Measurements from ENCODE around the gene RPL15.

RPL15 gene

GRCh38 chr3:23875113-23875725, 41.7 kb upstream of the RPL15 start:
- peak; percentile 15; the same call in 1 of the 2 replicates for TF ChIP-seq CTCF (IDR thresholded peaks at IDR 0.05)

DNA sequence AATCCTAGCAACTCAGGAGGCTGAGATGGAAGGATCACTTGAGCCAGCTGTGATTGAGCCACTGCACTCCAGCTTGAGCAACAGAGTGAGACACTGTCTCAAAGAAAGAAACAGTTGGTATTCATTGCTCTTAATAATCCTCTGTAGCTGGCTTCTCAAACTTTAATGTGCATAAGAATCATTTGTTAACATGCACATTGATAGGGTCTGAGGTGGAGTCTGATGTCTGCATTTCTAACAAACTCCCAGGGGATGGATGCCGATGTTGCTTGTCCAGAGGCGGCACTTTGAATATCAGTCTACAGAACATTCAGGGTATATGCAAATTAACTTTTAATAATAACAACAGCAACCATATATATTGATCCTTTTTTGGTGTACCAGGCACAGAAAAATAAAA, 40.0 kb upstream of the RPL15 start:
- TF ChIP-seq CTCF (IDR thresholded peaks at IDR 0.05) = no peak

GRCh38 chr3:23877329-23877980, 39.5 kb upstream of the RPL15 start:
- TF ChIP-seq CTCF (IDR thresholded peaks at IDR 0.05) = no peak

DNA sequence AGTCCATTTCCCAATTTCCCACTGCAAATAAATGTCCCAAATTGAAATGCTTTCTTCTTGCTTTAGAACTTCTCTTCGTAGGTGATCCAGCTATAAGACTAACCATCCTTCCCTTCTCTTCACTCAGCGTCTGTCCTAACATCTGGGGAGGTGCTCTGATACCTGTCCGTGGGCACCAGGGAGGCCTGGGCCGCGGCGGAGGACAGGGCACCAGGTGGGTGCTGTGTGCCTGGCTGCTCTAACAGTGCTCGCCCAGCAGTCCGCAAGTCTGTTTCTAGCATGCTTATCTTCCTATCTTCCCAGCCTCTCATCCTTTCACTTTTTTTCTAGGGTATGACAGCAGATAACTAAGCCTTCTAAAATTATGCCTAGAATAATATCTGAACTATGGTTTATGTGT, 37.4 kb upstream of the RPL15 start:
- TF ChIP-seq CTCF (IDR thresholded peaks at IDR 0.05) = no peak

GRCh38 chr3:23880703-23881339, 36.1 kb upstream of the RPL15 start:
- no peak for TF ChIP-seq CTCF (IDR thresholded peaks at IDR 0.05)

DNA sequence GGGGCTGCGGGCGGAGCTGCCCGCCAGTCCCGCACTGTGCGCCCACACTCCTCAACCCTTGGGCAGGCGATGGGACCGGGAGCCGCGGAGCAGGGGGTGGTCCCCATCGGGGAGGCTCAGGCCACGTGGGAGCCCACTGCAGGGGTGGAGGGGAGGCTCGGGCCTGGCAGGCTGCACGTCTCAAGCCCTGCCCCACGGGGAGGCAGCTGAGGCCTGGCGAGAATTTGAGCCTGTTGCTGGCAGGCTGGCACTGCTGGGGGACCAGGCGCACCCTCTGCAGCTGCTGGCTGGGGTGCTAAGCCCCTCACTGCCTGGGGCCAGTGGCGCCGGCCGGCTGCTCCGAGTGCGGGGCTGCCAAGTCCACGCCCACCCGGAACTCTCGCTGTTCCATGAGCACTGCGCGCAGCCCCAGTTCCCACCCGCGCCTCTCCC, 34.4 kb upstream of the RPL15 start:
- no peak for TF ChIP-seq CTCF (IDR thresholded peaks at IDR 0.05)

GRCh38 chr3:23884481-23884880, 32.5 kb upstream of the RPL15 start:
- TF ChIP-seq CTCF (IDR thresholded peaks at IDR 0.05) = no peak

Measured in LNCAP (cell line).